SK-N-SH treated with all-trans-retinoic acid at 6 μM for 48 hours (cell line): ENCODE measurements around the gene CDC42BPB.

Experiments used
- ATAC-seq: fragments of 200-7000 bp; cut with Tn5 transposase; 3 replicates; pipeline ENCODE4 v1.9.1; 2020; ENCODE audit warnings: mild to moderate bottlenecking, moderate library complexity
- ARNTL ChIP-seq: fragments of 450-650 bp; formaldehyde crosslinking; IDR thresholded peaks from 2 replicates; pipeline ENCODE4 v1.5.0; 2020; ENCODE audit warnings: low read depth, mild to moderate bottlenecking, moderate library complexity, borderline replicate concordance
- BACH2 ChIP-seq: fragments of 250-450 bp; sonication (Bioruptor Pico); IDR thresholded peaks from 2 replicates; pipeline ENCODE4 v1.9.0; 2021; ENCODE audit warnings: mild to moderate bottlenecking, borderline replicate concordance
- CREB5 ChIP-seq: fragments of 250-450 bp; sonication (Bioruptor Pico); IDR thresholded peaks from 2 replicates; pipeline ENCODE4 v1.5.1; 2020; ENCODE audit warnings: low read depth, mild to moderate bottlenecking, moderate library complexity
- CSDC2 ChIP-seq: fragments of 250-450 bp; sonication (Bioruptor Pico); IDR thresholded peaks from 2 replicates; pipeline ENCODE4 v1.5.0; 2020; ENCODE audit warnings: mild to moderate bottlenecking, moderate library complexity
- CSRNP3 ChIP-seq: fragments of 250-450 bp; sonication (Bioruptor Pico); IDR thresholded peaks from 2 replicates; pipeline ENCODE4 v1.5.1; 2021; ENCODE audit warnings: mild to moderate bottlenecking, moderate library complexity
- ESRRG ChIP-seq: fragments of 250-450 bp; sonication (Bioruptor Pico); IDR thresholded peaks from 2 replicates; pipeline ENCODE4 v1.6.1; 2021; ENCODE audit warnings: mild to moderate bottlenecking
- GLIS3 ChIP-seq: fragments of 250-450 bp; sonication (Bioruptor Pico); IDR thresholded peaks from 2 replicates; pipeline ENCODE4 v1.5.0; 2020; ENCODE audit warnings: mild to moderate bottlenecking, moderate library complexity
- ISL1 ChIP-seq: fragments of 250-450 bp; sonication (Bioruptor Pico); IDR thresholded peaks from 2 replicates; pipeline ENCODE4 v2.1.2; 2022; ENCODE audit warnings: mild to moderate bottlenecking, moderate library complexity
- OSR1 ChIP-seq: fragments of 250-450 bp; sonication (Bioruptor Pico); IDR thresholded peaks from 2 replicates; pipeline ENCODE4 v1.8.0; 2022; ENCODE audit warnings: moderate library complexity, mild to moderate bottlenecking, inconsistent platforms
- PATZ1 ChIP-seq: fragments of 250-450 bp; sonication (Bioruptor Pico); IDR thresholded peaks from 2 replicates; pipeline ENCODE4 v1.8.0; 2020; ENCODE audit warnings: mild to moderate bottlenecking, moderate library complexity, borderline replicate concordance
- PPARA ChIP-seq: fragments of 250-450 bp; sonication (Bioruptor Pico); IDR thresholded peaks from 2 replicates; pipeline ENCODE4 v1.5.0; 2020; ENCODE audit warnings: mild to moderate bottlenecking, borderline replicate concordance
- RARB ChIP-seq: fragments of 250-450 bp; sonication (Bioruptor Pico); IDR thresholded peaks from 2 replicates; pipeline ENCODE4 v1.8.0; 2021; ENCODE audit warnings: mild to moderate bottlenecking, moderate library complexity
- TCF4 ChIP-seq: fragments of 250-450 bp; sonication (Bioruptor Pico); IDR thresholded peaks from 2 replicates; pipeline ENCODE4 v1.8.0; 2021; ENCODE audit warnings: mild to moderate bottlenecking, moderate library complexity, borderline replicate concordance
- TOX ChIP-seq: fragments of 250-450 bp; sonication (Bioruptor Pico); IDR thresholded peaks from 2 replicates; pipeline ENCODE4 v1.8.0; 2021; ENCODE audit warnings: mild to moderate bottlenecking, moderate library complexity, borderline replicate concordance
- TSHZ2 ChIP-seq: fragments of 250-450 bp; sonication (Bioruptor Pico); IDR thresholded peaks from 2 replicates; pipeline ENCODE4 v1.5.0; 2020; ENCODE audit warnings: mild to moderate bottlenecking, moderate library complexity
- ZC3H10 ChIP-seq: fragments of 250-450 bp; sonication (Bioruptor Pico); IDR thresholded peaks from 2 replicates; pipeline ENCODE4 v1.5.1; 2021; ENCODE audit warnings: mild to moderate bottlenecking, moderate library complexity
- ZFP30 ChIP-seq: fragments of 450-650 bp; formaldehyde crosslinking; IDR thresholded peaks from 2 replicates; pipeline ENCODE4 v1.5.0; 2022; ENCODE audit warnings: mild to moderate bottlenecking, moderate library complexity
- ZNF565 ChIP-seq: fragments of 450-650 bp; formaldehyde crosslinking; conservative IDR thresholded peaks from 2 replicates; pipeline ENCODE4 v1.5.0; 2020; ENCODE audit warnings: low read depth, mild to moderate bottlenecking, moderate library complexity
- ZNF70 ChIP-seq: fragments of 450-650 bp; formaldehyde crosslinking; IDR thresholded peaks from 2 replicates; pipeline ENCODE4 v1.5.0; 2020; ENCODE audit warnings: mild to moderate bottlenecking, moderate library complexity
- ZNF8 ChIP-seq: fragments of 450-650 bp; formaldehyde crosslinking; IDR thresholded peaks from 2 replicates; pipeline ENCODE4 v1.5.0; 2020; ENCODE audit warnings: mild to moderate bottlenecking, moderate library complexity

Gene CDC42BPB

GRCh38 chr14:103101963-103102688, 44.8 kb upstream of the CDC42BPB start:
- TF ChIP-seq ZNF565 (CRISPR knock-in tag): no peak
- TF ChIP-seq TOX (CRISPR knock-in tag): no peak
- TF ChIP-seq RARB (CRISPR knock-in tag): no peak
- TF ChIP-seq TCF4 (CRISPR knock-in tag): no peak
- TF ChIP-seq ZNF70 (CRISPR knock-in tag): no peak
- TF ChIP-seq ARNTL (CRISPR knock-in tag): no peak
- TF ChIP-seq GLIS3: no peak
- no peak for TF ChIP-seq CSDC2 (CRISPR knock-in tag)
- no peak for TF ChIP-seq PPARA
- TF ChIP-seq OSR1: no peak
- TF ChIP-seq, all 23 proteins: peak for 0
- no peak for ATAC-seq

GRCh38 chr14:103101257-103101962, 44.1 kb upstream of the CDC42BPB start:
- no peak for TF ChIP-seq ZNF565 (CRISPR knock-in tag)
- no peak for TF ChIP-seq ISL1 (CRISPR knock-in tag)
- no peak for TF ChIP-seq CREB5 (CRISPR knock-in tag)
- TF ChIP-seq TSHZ2 (CRISPR knock-in tag): no peak
- TF ChIP-seq ARNTL (CRISPR knock-in tag): no peak
- no peak for TF ChIP-seq OSR1
- TF ChIP-seq CSDC2 (CRISPR knock-in tag): no peak
- no peak for TF ChIP-seq ZNF8 (CRISPR knock-in tag)
- no peak for TF ChIP-seq PATZ1 (CRISPR knock-in tag)
- TF ChIP-seq, all 23 proteins: peak for 0
- ATAC-seq: no peak

GRCh38 chr14:103100281-103101121, 43.2 kb upstream of the CDC42BPB start:
- no peak for ATAC-seq
- TF ChIP-seq OSR1: no peak
- no peak for TF ChIP-seq ZFP30
- no peak for TF ChIP-seq ESRRG (CRISPR knock-in tag)
- TF ChIP-seq ZC3H10 (CRISPR knock-in tag): no peak
- TF ChIP-seq RARB (CRISPR knock-in tag): no peak

- ATAC-seq: no peak
- TF ChIP-seq CSRNP3 (no peak), PATZ1 (CRISPR knock-in tag) (no peak), BACH2 (CRISPR knock-in tag) (no peak), TCF4 (CRISPR knock-in tag) (no peak), ZC3H10 (CRISPR knock-in tag) (no peak), TOX (CRISPR knock-in tag) (no peak), ZNF8 (CRISPR knock-in tag) (no peak), TSHZ2 (CRISPR knock-in tag) (no peak), ESRRG (CRISPR knock-in tag) (no peak)
Measured at GRCh38 chr14:103099733-103100280, 42.5 kb upstream of the CDC42BPB start.
